Stimulated activated naive CD4-positive, alpha-beta T cell treated with Interleukin-2 at 50 U/mL for 16 hours (primary cell): ENCODE results near the gene MAST4.

ENCODE experiments used
- DNase-seq: peaks from one replicate; lab custom pipeline; 2025; lab: John Stamatoyannopoulos, UW

The MAST4 gene

DNA sequence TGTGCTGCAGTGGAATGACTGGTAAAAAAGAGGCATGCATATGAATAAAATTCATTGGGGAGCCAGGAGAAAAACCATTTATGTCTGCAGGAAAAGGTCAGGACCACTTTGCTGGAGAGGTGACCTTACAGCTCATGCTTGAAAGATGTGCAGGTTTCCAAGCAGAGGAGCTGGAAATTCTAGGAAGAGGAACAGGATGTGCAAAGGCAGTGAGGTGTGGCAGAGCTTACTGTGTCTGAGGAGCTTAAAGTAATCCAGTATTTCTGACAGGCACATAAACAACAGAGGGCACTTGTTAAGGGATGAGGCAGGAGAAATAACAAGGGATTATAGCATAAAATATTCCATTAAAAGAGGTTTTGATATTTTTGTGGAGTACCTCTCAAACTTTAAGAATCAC lies 397.3 kb downstream of the MAST4 start:
- no peak for DNase-seq

DNA sequence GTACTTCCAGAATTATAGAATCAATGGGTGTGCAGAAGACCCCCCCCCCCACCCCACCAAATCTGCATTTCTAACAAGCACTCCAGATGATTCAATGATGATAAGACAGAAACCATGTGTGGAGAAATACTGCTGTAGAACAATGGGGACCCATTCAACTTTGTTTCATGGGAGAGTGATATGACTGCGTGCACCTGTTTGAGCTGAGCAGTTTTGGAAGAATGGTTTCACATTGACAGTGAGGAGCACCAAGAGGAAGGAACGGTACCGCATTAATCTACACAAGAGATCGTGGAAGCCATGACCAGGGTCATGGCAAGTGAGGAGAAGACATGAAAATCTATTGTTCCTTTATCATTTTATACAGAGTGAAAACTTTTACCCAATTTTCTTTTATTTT lies 397.7 kb downstream of the MAST4 start:
- no peak for DNase-seq

DNA sequence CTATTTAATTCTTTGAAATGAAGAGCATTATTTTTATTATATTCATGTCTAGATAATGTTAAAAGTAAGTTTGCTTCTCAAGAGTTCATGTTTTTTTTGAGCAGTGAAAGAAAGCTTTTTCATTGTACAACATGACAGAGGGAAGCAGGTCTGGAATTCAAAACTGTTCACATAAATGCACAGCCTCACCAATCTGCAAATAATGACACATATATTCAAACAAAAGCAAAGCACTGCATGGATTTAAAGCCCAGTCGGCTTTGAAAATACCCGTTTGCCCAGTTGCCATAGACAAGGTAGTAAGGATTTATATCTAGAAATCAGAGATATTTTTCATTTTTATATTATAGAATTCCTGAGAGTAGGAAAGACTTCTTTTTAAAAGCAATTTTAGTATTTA lies 398.6 kb downstream of the MAST4 start:
- DNase-seq: no peak

DNA sequence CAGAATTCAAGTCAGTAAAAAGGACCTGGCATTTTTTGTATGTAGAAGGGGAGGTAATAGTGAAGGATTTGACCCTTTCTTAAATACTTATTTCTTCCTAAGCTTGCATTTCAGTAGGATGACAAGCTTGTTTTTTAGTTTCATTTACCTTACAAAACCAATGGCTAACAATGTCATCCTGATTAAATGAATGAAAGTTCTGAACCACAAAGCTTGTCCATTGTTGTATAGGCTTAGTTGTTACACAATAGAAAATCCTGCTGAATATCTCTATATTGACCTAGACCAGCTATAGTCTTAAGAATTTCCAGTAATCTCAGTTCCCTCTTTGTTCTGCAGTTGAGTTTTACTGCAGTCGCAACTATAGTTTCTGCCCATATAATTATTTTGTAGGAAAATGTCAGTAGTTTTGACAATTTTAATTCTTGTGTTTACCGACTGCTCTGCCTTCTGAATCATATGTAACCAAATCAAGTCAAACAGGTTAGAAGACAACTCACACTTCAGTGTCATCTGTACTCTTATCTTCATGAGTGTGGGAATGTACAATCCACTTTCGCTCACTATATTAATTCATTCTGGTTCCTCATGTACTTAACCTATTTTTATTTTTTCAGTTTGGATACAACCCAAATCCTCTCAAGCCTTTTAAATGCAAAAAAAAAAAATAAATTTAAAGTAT lies 404.7 kb downstream of the MAST4 start:
- no peak for DNase-seq

DNA sequence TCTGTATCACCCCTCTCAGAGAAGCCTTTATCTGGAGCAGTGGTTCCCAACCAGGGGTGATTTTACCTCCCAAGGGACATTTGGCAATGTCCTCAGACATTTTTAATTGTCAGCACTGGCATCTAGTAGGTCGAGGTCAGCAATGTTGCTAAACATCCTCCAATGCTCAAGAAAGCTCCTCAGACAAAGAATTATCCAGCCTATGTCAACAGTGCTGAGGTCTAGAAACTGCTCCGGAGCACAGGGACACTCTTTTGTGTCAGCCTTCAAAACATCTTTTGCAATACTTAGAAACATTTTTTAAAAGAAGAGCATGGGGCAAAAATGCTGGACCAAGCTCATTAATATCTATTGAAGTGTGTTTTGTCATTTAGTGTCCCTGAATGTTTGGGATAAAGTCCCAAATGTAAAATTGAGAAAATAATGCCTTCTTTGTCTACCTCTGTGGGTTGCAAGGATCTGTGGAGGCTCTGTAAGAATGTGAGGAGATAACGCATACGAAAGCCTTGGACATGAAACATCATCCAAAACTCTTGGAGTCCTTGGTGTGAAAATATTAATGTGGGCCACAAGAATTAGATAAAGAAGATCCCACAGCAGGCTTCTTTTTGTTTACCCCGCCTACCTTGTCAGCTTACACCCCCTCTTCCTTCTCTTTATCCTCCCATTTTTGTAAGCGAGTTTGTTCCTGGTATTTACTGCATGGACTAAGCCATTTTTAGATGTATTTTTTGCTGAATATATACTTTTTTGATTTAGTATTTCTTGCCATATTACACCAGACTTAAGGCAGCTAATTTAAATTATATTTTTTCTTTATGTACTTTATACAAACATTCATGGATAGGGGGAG lies 406.9 kb downstream of the MAST4 start:
- DNase-seq: no peak

DNA sequence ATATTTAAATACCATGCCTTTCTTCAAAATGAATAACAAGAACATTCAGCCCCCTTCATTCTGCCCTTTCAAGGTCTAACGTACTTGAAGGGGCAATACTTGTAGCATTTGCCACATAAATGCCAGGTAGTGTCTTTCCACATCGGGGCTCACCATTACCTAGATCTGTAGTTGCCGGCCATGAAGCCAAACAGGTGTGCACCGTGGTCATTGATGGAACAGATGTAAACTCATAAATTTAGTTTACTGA lies 407.4 kb downstream of the MAST4 start:
- no peak for DNase-seq

DNA sequence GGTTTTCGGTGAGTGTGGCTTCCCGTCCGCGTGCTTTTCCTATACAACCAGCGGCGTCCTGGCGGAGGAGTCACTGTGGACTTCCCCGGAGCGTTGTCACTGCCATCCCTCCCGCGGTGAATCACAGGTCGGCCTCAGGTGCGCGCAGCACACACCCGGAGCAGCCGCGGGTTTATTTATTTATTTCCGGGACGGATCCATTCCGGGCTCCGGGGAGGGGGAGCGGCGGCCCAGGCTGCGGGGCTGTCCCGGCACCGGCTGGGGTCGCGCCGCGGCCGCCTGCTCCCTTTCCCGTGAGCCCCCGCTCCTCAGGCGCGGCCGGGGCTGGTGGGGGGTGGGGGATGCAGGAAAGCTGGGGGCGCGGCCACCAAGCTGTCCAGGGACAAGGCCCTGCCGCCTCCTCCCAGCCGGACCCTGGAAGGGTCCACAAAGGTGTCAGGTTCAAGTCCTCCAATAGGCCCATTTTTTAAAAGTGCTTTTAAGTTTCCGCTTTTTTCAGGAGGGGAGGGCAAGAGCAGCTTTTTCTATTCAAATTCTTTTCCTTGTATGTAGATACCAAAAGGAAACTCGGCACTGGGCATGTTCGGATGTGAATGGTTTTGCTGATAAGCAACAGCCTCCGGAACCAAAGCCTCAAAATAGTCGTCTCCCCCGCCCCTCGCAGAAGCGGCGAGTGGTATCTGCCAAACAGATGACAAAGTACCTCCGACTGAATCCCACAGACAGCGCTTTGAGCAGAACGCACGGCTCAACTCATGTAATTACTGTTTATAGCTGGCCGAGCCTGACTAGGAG lies 407.9 kb downstream of the MAST4 start:
- DNase-seq: peak; percentile 89

DNA sequence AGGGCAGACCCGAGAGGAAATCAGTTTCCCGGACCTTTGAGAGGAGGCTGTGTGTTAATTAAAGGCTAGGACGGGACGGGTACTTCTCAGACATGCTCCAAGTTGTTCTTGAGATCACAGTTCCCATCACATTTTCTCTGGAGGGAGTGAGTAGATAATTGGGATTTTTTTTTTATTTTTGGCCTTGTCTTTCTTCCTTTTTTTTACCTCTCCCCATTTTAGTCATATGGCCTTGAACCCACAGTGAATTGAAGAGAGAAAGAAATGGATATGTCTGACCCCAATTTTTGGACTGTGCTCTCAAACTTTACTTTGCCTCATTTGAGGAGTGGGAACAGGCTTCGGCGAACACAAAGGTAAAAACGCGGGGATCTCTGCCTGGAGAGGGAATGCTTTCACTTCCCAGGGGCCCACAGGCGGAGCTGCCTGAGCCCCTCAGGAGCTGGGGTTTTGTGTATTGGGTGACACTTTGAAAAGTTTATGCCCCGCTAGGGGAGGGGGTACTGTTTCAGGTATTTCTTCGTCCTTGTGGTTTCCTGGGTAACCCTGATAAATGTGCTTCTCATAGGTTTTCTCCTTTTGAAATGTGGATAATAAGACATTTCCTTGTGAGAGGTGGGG lies 408.6 kb downstream of the MAST4 start:
- DNase-seq: no peak

DNA sequence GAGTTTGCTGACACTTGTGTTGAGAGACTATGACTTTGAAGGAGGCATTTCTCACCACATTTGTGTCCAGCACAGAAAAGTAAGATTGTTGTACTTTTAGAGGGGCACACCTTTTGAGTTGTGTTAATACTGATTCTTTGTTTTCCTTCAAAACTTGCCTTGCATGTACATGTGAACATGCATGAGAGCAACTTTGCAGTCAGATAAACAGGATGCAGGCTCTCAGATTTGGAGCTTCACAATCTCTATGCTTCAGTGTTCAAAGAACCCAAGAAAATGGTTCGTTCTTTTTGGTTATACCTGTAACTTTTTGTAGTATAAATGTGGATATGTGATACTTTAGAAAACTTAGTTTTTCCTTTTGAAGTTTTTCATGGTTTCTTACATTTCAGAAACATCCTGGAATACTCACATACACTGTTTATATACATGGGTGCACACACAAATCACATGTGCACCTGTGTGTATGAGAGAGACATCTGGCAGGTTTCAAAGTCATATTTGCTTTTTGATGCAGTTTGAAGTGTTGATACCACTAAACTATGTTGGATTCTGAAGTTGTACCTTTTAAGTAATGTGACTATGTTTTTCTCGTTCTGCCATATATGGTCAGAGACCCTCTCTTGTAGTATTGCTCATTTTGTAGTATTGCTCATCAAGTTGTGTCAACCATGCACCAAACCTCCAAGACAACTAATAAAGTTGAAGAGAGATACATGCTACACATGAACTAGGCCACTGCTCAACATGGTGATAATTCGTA lies 409.7 kb downstream of the MAST4 start:
- DNase-seq: no peak

DNA sequence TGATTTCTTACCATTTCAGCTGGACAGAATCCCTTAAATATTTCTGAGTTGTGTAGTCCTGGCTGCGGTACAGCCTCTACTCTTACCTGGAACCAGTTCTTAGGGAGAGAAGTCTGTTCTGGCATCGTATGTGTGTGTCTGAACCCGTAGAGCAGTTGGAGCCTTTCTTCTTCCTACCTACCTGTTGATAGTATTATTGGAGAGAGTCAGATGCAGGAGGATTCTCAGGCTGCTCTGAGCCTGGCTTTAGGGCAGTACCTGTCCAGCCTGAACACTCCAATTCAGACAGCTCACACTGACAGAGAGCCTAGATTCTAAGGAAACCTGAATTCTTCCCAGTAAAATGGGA lies 410.3 kb downstream of the MAST4 start:
- no peak for DNase-seq

DNA sequence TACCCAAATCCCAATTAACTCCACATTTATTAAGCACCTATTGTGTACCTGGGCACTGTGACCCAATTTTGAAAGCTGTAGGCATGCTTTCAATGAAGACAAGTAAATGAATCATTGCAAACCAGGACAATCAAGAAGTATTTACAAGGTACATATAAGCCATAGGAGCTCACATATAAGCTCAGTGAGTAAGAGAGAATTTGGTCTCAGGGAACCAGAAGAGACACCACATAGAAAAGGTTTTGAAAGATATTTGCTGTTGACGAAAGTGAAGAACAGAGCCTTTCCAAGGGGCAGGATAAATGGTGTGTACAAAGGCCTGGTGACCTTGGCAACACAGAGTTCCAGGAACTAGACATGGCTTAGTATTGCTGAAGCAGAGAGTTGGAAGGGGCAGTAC lies 412.8 kb downstream of the MAST4 start:
- no peak for DNase-seq

DNA sequence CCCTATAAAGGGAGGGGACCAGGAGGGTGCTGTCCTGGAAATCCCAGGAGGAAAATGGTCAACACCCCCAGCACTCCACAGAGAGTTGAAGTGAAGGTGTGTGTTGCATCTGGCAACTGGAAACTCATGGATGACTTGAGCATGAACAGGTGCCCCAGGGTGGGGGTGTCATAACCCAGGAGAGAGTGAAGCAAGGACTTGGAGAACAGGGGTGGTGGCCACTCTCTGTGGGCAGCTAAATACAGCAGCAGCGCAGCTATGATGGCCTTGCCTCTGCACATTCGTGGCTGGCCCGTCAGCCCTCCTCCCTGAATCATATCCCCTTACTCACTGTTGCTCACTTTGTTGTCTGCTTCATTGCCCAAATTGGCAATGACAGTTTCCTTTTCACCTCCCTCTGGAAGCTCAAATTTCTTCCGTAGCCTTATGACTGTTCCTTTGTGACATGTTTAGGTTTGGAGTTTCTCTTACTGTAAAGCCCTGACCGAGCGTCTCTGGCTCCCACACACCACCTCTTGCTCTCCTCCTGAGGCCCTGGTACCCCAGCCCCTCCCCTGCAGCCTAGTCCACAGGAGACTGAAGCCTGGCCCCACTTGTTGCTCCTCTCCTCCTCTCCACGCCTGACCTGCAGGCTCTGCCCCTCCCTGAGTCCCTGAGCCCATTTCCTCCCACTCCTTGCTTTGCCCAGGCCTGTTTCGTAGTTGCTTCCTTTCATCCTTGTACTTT lies 414.7 kb downstream of the MAST4 start:
- no peak for DNase-seq

DNA sequence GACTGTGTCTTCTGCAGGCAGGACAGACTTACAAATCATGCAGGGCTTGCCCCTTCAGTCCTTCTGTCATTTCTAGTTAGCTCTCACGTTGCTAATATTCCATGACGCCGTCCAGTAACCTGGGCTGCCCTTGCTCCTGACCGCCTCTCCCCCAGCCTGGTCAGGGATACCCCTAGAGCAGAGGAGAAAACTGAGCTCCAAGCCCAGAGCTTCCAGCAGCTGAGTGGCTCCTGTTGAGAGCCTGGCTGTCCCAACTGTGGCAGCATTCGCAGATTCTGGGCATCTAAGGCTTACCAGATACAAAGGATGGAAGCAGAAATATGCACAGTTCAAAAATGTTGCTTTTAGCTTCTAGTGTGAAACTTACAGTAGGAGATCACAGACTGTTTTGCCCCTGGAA lies 415.2 kb downstream of the MAST4 start:
- DNase-seq: no peak

DNA sequence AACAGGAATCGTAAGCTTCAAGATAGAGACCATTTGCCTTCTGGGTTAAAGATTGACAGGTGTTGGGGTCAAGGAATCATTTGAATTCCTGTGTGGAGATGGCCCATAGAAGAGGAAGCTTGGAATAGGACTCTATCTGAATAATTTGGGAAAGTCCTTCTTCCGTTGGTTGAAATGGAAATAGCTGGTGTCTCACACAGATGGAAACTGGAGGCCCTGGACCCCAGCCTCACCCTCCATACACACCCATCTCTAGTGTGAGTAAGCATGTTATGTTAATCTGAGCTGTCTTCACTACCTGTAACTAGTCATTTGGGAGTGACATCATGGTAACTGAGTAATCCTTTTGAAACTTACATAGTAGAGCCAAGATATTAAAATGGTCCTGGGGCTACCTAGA lies 416.0 kb downstream of the MAST4 start:
- no peak for DNase-seq

DNA sequence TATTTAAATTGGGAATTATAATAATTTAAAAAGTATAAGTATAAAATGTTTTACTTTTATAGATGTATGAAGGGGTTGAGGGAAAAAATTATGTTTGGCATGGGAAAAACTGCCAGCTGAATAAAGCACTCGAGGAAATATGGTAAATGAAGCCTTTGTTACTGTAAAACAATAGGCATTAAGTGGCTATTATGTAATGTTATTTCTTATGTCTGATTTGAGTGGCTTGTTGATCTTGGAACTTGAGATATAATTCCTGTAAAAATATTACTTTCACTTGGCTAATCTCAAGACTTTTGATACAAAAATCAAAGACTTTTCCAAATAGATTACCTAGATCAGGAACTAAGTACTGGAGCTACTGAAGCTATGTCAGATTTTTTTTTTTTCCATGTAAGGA lies 417.5 kb downstream of the MAST4 start:
- no peak for DNase-seq

DNA sequence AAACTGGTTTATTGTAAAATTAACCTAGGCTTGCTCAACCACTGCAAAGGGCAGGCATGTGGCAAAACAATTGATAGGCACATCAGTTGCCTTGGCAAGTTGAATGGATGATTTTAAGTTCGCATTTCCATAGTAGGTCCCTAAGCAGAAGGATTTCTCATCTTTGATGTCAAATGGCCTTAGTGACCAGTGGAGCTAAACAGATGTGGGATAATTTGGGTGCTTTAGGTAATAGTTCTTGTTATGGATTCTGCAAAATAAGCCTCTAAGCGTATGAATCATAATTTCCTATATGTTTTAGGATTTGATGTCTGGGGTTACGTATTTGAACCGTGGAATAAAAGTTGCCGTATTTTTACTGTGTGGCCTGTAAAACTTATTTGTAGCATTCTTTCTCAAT lies 418.0 kb downstream of the MAST4 start:
- no peak for DNase-seq

DNA sequence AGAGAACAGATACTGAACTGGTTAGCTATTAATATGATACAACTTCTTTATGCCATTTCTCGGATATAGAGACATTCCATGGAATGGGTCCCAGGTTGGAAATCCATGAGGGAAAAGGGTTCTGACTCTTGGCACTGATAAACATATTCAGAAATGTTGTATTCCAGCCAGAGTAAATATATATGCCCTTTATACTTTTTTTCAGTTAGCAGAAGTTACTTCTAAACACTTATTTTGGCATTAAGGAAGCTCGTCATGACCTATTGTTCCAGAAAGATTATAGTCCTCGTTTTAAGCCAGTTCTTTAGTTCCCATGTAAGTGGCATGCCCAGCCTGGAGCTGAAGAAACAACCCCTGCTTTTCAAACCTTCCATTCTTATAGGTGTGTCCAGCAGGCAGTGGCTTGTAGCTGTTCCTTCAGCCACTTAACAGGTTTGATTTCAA lies 418.8 kb downstream of the MAST4 start:
- no peak for DNase-seq

DNA sequence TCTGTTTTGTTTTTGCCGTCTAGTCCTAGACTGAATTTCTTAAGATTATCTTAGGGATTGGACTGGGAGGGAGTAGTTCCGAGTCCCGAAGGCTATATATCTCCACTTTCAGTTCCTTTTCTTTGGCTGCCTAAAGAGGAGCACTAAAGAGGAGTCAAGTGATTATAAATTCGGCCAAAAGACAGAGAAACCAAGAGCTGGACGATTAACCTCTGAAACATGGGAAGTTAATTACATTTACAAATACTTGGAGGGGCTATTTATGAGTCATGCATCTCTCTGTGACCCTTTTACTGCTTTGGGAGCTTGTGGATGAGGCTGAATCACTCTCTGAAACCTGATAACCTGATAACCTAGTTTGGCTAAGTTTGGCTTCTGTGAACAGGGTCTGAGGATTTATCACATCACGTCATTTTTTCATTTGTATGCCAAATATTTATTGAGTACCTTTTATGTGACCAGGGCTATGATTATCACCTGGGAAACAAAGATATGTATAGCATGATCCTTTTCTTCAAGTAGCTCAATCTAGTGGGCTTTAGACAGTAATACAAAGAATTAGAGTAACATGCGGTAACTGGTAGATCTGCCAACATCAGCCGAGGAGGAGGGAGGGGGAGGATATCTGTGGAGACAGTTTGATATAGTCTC lies 419.5 kb downstream of the MAST4 start:
- no peak for DNase-seq

DNA sequence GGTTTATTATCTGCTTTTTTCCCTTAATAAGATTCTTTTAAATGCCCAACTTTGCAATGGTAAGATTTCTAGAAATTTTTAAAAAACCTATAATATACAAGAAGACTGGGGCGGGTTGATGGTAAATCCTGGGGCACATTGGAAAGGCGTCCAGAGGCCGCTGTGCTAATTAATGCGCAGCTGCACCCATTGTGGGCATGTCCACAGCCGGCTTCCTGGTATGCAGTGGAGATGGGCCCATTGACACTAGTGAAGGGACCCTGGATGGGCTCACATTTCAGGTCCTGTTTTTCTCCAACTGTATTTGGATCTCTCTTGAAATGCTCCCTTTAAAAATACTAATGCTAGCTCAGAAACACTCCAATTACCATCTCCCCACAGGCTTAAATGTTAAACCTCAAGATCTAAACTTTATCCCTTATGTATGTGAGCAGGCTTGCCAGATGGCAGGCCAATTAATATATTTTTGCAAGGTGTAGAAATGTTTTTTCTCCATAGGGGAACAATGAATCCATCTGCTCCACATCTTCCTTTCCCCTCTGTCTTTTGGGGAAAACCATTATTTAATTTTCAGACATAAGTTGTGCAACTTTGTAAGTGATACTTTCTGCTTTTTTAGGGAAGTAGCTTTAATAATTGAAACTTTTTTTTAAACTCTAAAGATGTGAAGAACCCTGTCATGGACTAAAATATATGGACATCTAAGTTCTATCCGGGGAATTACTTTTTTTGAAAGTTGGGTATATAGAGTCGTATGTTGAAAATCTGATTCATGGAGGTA lies 423.1 kb downstream of the MAST4 start:
- no peak for DNase-seq

DNA sequence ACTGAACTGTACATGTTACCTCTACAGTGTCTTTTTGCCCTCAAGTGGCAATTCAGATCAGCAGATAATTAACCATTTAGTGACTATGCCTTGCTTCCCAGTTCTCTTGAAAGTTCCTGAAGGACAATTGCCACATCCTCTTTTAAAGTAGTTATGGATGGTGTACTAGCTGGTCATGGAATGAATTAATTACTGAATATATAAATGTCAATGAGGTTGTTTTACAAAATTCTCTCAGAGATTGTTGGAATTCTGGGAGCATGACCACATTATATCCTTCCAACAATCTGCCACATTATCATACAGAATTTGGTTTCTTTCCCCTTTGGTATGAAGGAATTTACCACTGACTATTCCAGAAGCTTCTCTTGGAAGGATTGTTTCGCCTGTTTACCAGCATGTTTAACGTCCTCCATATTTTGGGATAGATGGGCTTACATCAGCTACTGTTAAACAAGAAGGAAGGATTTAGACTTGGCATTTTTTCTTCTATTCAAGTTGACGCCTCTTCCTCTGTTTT lies 424.0 kb downstream of the MAST4 start:
- no peak for DNase-seq
